ENCODE data around the gene RTP5.

The RTP5 gene

GRCh38 chr2:241834527-241835210 is 34.9 kb upstream of the RTP5 start:
- 97% methylated on average over 10 of the region's 10 CpGs for WGBS
- Histone ChIP-seq H3K9ac (ENCODE audit: low read depth, low read length) (no peak overlapping the region), H3K4me3 (ENCODE audit: low read length) (no peak overlapping the region), H3K4me1 (ENCODE audit: insufficient read depth, low read length) (no peaks in the 10 kb centered on the region), H3K27ac (ENCODE audit: low read depth, low read length) (no peak overlapping the region), H3K36me3 (ENCODE audit: insufficient read depth, low read length) (no peaks in the 10 kb centered on the region), H3K9me3 (ENCODE audit: insufficient read depth, low read depth, low read length) (peaks cover 4% of the 10 kb centered on the region; the same call in 1 of the 2 replicates), H3K27me3 (ENCODE audit: insufficient read depth, low read length) (0 out of 2 replicates have a peak, but pooled peaks cover 3% of the 10 kb centered on the region)

DNA sequence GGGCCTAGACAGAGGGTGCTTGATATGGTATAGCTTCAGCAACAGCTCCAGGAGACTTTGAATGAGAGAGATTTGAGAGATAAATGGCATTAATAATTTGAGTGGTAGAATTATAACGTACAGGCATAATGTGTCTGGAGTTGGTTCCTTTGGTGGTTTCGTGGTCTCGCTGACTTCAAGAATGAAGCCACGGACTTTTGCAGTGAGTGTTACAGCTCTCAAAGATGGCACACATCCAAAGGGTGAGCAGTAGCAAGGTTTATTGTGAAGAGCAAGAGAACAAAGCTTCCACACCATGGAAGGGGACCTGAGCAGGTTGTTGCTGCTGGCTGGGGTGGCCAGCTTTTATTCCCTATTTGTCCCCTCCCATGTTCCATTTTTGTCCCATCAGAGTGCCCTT is 33.9 kb upstream of the RTP5 start:
- WGBS, result 92% methylated on average over 4 of the region's 4 CpGs
- no peaks in the 10 kb centered on the region for H3K36me3 ChIP-seq (ENCODE audit: insufficient read depth, low read length)
- peaks cover 4% of the 10 kb centered on the region; the same call in 1 of the 2 replicates for H3K9me3 ChIP-seq (ENCODE audit: insufficient read depth, low read depth, low read length)
- 0 out of 2 replicates have a peak, but pooled peaks cover 3% of the 10 kb centered on the region for H3K27me3 ChIP-seq (ENCODE audit: insufficient read depth, low read length)
- H3K27ac ChIP-seq (ENCODE audit: low read depth, low read length), result no peak overlapping the region
- no peak overlapping the region for H3K9ac ChIP-seq (ENCODE audit: low read depth, low read length)
- no peak overlapping the region for H3K4me3 ChIP-seq (ENCODE audit: low read length)
- no peaks in the 10 kb centered on the region for H3K4me1 ChIP-seq (ENCODE audit: insufficient read depth, low read length)

DNA sequence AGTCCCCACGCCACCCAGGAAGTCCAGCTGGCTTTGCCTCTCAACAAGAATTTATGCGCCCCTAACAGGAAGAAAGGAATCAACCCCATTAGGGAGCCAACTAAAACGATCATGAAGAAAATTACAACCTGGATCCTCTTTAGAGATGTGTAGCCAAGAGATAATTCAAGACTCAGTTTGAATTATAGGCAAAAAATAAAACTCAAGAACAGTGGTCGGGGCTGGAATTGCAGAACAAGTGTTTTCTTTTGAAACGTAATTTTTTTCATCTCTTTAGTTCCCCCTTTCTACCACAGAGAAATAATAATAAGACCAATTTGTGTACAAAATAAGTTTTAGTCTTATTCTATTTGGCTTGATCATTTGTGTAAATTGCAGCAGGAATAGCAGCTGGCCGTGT is 33.2 kb upstream of the RTP5 start:
- no peaks in the 10 kb centered on the region for H3K36me3 ChIP-seq (ENCODE audit: insufficient read depth, low read length)
- H3K27me3 ChIP-seq (ENCODE audit: insufficient read depth, low read length), result 0 out of 2 replicates have a peak, but pooled peaks cover 3% of the 10 kb centered on the region
- H3K4me3 ChIP-seq (ENCODE audit: low read length), result no peak overlapping the region
- peaks cover 1% of the 10 kb centered on the region; the same call in 1 of the 2 replicates for H3K9me3 ChIP-seq (ENCODE audit: insufficient read depth, low read depth, low read length)
- H3K27ac ChIP-seq (ENCODE audit: low read depth, low read length), result no peak overlapping the region
- no peak overlapping the region for H3K9ac ChIP-seq (ENCODE audit: low read depth, low read length)
- 92% methylated on average over 5 of the region's 6 CpGs for WGBS
- H3K4me1 ChIP-seq (ENCODE audit: insufficient read depth, low read length), result no peaks in the 10 kb centered on the region

DNA sequence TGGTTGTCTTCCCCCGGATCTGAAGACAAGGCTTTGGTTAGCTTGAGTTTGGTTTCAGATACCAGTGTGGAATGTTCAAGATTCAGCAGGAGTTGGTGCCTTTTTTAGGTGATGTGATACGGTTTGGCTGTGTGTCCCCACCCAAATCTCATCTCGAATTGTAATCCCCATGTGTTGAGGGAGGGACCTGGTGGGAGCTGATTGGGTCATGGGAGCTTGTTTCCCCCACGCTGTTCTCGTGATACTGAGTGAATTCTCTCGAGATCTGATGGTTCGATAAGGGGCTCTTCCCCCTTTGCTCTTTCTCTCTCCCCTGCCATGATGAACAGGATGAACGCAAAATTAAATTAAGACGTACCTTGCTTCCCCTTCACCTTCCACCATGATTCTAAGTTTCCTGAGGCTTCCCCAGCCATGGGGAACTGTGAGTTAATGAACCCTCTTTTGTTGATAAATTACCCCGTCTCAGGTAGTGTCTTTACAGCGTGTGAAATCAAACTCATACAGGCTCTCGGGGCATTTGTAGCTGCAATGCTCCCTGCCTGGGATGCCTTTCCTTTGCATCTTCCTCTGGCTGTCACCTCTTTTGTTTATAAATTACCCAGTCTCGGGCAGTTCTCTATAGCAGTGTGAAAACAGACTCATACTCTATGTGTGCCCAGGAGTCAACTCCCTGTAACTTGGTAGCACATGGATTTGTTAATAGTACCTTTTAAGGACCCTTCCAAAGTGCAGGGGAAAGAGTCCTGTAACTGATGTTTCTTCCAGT is 32.1 kb upstream of the RTP5 start:
- H3K36me3 ChIP-seq (ENCODE audit: insufficient read depth, low read length), result no peaks in the 10 kb centered on the region
- no peaks in the 10 kb centered on the region for H3K4me1 ChIP-seq (ENCODE audit: insufficient read depth, low read length)
- H3K9ac ChIP-seq (ENCODE audit: low read depth, low read length), result no peak overlapping the region
- no peaks in the 10 kb centered on the region for H3K9me3 ChIP-seq (ENCODE audit: insufficient read depth, low read depth, low read length)
- H3K27me3 ChIP-seq (ENCODE audit: insufficient read depth, low read length), result 0 out of 2 replicates have a peak, but pooled peaks cover 3% of the 10 kb centered on the region
- WGBS, result 70% methylated on average over 13 of the region's 13 CpGs
- H3K4me3 ChIP-seq (ENCODE audit: low read length), result no peak overlapping the region
- H3K27ac ChIP-seq (ENCODE audit: low read depth, low read length), result no peak overlapping the region

DNA sequence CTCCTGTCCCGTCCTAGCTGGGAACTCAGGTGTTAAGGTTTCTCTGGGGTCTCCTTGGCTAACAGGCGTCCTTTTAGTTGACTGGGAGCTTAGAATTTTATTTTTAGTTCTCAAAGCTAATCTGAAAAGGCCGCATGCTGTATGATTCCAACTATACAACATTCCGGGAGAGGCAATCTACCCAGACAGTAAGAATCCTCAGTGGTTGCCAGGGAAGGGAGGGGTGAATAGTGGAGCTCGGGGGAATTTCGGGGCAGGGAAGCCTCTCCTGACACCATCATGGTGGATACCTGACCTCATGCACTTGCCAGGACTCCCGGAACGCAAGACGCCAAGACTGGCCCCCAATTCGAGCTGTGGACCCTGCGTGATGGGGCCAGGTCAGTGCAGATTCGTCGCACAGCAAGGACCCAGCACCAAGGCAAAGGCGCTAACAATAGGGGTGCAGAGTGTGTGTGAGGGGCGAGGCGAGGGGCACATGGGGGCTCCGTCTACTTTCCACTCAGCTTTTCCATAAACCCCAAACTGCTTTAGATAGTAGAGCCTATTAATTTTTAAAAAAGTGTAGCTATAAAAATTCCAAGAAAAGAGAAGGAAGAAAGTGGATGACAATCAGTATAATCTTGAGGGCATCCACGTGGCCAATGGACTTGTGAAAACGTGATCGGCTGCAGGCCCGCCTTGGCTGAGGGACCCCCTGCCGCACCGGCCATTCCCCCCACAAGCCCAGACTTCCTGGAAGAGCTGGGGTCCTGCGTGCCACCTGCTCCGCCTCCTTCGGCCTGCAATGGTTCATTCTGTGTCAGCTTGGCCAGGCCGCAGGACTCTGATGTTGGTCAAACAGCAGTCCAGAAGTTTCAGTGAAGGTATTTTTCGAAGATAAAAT is 28.1 kb upstream of the RTP5 start:
- no peak overlapping the region for H3K27ac ChIP-seq (ENCODE audit: low read depth, low read length)
- no peaks in the 10 kb centered on the region for H3K9me3 ChIP-seq (ENCODE audit: insufficient read depth, low read depth, low read length)
- no peak overlapping the region for H3K4me3 ChIP-seq (ENCODE audit: low read length)
- no peak overlapping the region for H3K9ac ChIP-seq (ENCODE audit: low read depth, low read length)
- peaks cover 31% of the 10 kb centered on the region for H3K27me3 ChIP-seq (ENCODE audit: insufficient read depth, low read length)
- no peaks in the 10 kb centered on the region for H3K4me1 ChIP-seq (ENCODE audit: insufficient read depth, low read length)
- no peaks in the 10 kb centered on the region for H3K36me3 ChIP-seq (ENCODE audit: insufficient read depth, low read length)
- WGBS, result 78% methylated on average over 24 of the region's 28 CpGs

GRCh38 chr2:241842067-241842415 is 27.5 kb upstream of the RTP5 start:
- 81% methylated on average over 10 of the region's 11 CpGs for WGBS

DNA sequence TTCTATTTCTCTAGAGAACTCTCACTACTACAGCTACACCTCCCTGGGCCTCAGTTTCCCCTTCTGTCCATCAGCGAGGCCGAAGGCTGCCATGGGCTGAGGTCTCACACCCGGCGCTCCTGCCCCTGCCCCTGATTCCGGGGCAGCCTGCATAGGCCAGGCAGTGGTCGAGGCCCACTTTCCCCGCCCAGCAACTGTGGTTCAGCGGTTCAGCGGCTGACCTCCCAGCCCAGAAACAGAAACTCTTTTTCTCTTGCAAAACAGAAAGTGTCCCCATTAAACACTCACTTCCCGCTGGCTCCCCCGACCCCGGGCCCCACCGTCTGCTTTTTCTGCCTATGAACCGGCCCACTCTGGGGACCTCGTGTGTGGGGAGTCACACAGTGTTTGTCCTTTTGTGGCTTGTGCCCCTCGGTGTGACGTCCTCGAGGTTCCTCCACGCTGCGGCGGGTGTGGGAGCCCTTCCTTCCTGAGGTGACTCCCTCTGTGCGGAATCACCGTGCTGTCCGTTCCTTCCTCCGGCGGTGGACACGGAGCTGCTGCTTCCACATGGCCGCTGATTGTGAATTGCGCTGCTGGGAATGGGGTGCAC is 26.8 kb upstream of the RTP5 start:
- Histone ChIP-seq H3K9me3 (ENCODE audit: insufficient read depth, low read depth, low read length) (no peaks in the 10 kb centered on the region), H3K4me1 (ENCODE audit: insufficient read depth, low read length) (no peaks in the 10 kb centered on the region), H3K36me3 (ENCODE audit: insufficient read depth, low read length) (no peaks in the 10 kb centered on the region), H3K27ac (ENCODE audit: low read depth, low read length) (no peak overlapping the region), H3K9ac (ENCODE audit: low read depth, low read length) (no peak overlapping the region), H3K27me3 (ENCODE audit: insufficient read depth, low read length) (peaks cover 28% of the 10 kb centered on the region), H3K4me3 (ENCODE audit: low read length) (no peak overlapping the region)
- WGBS, result 72% methylated on average over 29 of the region's 29 CpGs

More at GRCh38 chr2:241842067-241842415, 27.5 kb upstream of the RTP5 start:
- Histone ChIP-seq H3K4me1 (ENCODE audit: insufficient read depth, low read length) (no peaks in the 10 kb centered on the region), H3K9ac (ENCODE audit: low read depth, low read length) (no peak overlapping the region), H3K27me3 (ENCODE audit: insufficient read depth, low read length) (peaks cover 28% of the 10 kb centered on the region), H3K36me3 (ENCODE audit: insufficient read depth, low read length) (no peaks in the 10 kb centered on the region), H3K9me3 (ENCODE audit: insufficient read depth, low read depth, low read length) (no peaks in the 10 kb centered on the region), H3K4me3 (ENCODE audit: low read length) (no peak overlapping the region), H3K27ac (ENCODE audit: low read depth, low read length) (no peak overlapping the region)

GRCh38 chr2:241843321-241844065 is 26.0 kb upstream of the RTP5 start:
- no peak overlapping the region for H3K9ac ChIP-seq (ENCODE audit: low read depth, low read length)
- 51% methylated on average over 50 of the region's 52 CpGs for WGBS
- H3K4me1 ChIP-seq (ENCODE audit: insufficient read depth, low read length), result no peaks in the 10 kb centered on the region
- no peaks in the 10 kb centered on the region for H3K9me3 ChIP-seq (ENCODE audit: insufficient read depth, low read depth, low read length)
- H3K27me3 ChIP-seq (ENCODE audit: insufficient read depth, low read length), result peaks cover 28% of the 10 kb centered on the region
- no peaks in the 10 kb centered on the region for H3K36me3 ChIP-seq (ENCODE audit: insufficient read depth, low read length)
- H3K27ac ChIP-seq (ENCODE audit: low read depth, low read length), result no peak overlapping the region
- H3K4me3 ChIP-seq (ENCODE audit: low read length), result no peak overlapping the region; the same call in 1 of the 2 replicates

DNA sequence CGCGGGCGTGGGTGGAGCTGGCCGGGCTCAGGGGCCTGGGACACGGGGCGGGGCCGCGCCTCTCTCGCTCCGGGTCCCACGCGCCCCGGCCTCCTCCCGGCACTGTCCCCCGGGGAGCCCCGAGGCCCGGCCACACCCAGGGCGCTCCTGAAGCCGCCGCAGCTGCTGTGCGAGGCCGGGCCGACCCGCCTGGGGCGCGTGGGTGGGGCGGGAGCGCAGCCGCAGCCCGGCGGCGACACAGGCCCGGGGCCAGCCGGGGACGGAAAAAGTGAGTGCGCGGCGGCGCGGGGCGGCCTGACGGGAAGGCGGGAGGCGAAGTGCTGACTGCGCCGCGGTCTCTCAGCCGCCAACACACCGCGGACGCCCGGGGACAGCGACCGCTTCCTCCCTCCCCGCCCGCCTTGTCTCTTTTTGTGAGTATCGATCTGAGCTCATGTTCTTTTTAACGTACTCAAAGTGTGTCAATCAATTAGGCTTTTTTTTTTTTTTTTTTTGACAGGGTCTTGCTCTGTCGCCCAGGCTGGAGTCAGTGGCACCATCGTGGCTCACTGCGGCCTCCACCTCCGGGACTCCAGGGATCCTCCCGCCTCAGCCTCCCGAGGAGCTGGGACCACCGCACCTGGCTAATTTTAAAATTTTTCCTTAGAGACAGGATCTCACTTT is 25.3 kb upstream of the RTP5 start:
- Histone ChIP-seq H3K9ac (ENCODE audit: low read depth, low read length) (peak overlapping the region; percentile 38; the same call in 1 of the 2 replicates), H3K27me3 (ENCODE audit: insufficient read depth, low read length) (peaks cover 28% of the 10 kb centered on the region), H3K4me3 (ENCODE audit: low read length) (peak overlapping the region; percentile 49), H3K36me3 (ENCODE audit: insufficient read depth, low read length) (no peaks in the 10 kb centered on the region), H3K9me3 (ENCODE audit: insufficient read depth, low read depth, low read length) (no peaks in the 10 kb centered on the region), H3K4me1 (ENCODE audit: insufficient read depth, low read length) (no peaks in the 10 kb centered on the region), H3K27ac (ENCODE audit: low read depth, low read length) (no peak overlapping the region)
- WGBS, result 10% methylated on average over 65 of the region's 65 CpGs
